Suppressor macrophage treated with lipopolysaccharide for 4 hours (primary cell): ENCODE data around the gene BTG3.
A peak's percentile ranks its signal among the peaks of the same experiment; 100 is the strongest.

Experiments used
- DNase-seq: peaks from one replicate; pipeline ENCODE4 v3.0.0-alpha.2; 2020

Gene BTG3

GRCh38 chr21:17583898-17584297, 28.8 kb downstream of the BTG3 start:
- no peak for DNase-seq

- DNase-seq, result no peak
Measured at GRCh38 chr21:17580319-17580718, 32.4 kb downstream of the BTG3 start.

GRCh38 chr21:17578876-17579275, 33.8 kb downstream of the BTG3 start:
- DNase-seq, result no peak

DNA sequence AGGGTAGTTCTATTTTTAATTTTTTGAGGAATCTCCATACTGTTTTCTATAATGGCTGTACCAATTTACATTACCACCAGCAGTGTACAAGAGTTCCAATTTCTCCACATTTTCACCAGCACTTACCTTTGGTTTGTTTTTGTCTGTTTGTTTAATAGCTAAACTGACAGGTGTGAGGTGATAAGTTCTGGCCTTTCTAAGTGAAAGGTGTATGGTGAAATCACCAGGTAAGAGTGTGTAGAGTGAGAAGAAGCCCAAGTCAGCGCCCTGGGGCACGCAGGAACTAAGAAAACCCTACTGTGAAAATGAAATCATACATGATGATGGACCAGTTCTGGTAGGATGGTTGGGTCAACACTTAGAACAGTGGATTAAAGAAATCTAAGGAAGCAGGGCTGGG, 34.5 kb downstream of the BTG3 start:
- DNase-seq, result no peak

DNA sequence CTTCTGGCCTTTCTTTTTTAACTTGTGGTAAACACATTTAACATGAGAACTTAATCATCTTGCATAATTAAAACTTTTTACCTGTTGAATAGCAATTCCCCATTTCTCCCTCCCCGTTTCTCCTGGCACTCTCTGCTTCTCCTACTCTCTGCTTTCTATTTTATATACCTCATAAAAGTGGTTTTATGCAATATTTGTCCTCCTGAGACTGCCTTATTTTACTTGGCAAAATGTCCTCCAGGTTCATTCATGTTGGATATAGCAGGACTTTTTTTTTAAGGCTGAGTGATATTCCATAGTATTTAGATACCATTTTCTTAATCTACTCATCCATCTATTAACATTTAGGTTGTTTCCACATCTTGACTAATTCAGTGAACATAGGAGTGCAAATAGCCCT, 35.0 kb downstream of the BTG3 start:
- no peak for DNase-seq

GRCh38 chr21:17576080-17576835, 36.4 kb downstream of the BTG3 start:
- no peak for DNase-seq

- DNase-seq, result no peak
Measured at GRCh38 chr21:17575076-17575475, 37.6 kb downstream of the BTG3 start.

GRCh38 chr21:17572431-17572830, 40.3 kb downstream of the BTG3 start:
- no peak for DNase-seq

- no peak for DNase-seq
Measured at GRCh38 chr21:17570786-17571185, 41.9 kb downstream of the BTG3 start.

GRCh38 chr21:17560377-17561025, 52.2 kb downstream of the BTG3 start:
- DNase-seq, result no peak

DNA sequence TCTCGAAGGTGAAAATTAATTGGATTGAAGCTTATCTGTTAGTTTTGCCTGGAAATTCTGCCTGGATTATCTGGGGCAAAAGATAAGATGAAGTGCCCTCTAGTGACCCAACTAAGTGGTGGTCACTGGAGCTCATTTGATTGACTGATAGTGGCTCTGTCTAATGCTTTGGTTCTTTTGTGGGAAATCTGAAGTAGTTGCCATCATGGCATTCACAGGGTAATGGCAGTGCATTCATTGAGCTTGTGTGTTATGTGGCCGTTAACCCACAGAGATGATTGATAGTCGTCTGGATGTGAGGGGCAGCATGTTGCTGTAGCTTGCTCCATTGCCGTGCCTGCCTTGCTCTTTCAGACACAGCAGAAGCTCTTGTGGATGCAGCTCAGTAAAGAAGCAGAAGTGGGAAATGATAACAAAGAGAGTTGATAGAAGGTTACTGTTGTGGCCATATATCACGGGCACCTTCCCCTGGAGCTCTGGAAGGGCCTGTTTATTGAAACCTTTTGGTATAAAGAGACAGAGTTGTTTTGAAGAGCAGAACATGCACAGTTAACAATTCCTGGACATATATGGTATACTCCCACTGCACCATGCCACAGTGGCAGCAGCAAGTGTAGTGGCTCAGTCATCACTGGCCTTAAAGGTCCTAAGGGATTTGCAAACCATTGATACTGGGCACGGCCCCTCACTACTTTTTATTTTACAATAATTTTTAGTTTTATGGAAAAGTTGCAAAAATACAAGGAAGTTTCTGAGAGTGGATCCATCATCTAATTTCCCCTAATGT, 57.8 kb downstream of the BTG3 start:
- DNase-seq, result peak; percentile 23

GRCh38 chr21:17554120-17554519, 58.6 kb downstream of the BTG3 start:
- no peak for DNase-seq

DNA sequence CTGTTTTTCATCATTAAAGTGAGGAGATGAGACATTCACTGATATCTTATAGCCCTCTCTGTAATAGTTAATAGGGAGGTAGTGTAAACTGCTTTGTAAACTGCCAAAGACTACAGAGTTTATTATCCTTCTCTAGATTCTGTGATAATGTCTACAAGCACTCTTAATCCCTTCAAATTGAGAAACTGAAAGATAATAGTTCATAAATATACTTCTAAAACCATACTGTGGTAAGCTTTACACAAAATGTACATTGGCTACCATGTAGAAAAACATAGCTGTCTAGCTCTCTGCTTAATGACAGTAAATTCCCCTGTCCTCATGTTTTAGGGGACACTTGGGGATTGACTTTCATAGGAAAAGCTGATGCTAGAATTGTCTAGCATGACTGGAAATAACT, 60.3 kb downstream of the BTG3 start:
- DNase-seq, result no peak

DNA sequence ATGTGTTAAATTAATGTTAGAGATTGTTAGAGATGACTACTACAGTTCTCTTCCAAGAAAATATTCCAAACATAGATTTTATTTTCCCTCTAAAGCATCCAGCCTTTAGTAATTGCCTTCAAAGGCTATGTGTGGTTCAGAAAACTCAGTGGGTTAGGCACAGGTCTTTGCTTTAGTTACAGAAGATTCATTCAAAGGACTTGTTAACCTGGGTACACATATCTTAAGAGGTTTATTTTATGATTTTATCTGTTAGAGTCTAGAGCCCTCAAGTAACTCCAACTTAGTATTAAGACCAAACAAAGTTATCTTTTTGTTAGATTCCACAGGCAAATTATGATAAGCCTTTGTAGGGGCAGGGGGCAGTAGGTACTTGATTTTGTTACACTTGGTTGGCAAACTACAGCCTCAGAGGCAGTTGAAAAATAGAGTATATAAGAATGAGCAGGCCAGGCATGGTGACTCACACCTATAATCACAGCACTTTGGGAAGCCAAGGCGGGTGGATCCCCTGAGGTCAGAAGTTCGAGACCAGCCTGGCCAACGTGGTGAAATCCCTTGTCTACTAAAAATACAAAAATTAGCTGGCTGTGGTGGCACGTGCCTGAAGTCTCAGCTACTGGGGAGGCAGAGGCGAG, 61.9 kb downstream of the BTG3 start:
- no peak for DNase-seq

DNA sequence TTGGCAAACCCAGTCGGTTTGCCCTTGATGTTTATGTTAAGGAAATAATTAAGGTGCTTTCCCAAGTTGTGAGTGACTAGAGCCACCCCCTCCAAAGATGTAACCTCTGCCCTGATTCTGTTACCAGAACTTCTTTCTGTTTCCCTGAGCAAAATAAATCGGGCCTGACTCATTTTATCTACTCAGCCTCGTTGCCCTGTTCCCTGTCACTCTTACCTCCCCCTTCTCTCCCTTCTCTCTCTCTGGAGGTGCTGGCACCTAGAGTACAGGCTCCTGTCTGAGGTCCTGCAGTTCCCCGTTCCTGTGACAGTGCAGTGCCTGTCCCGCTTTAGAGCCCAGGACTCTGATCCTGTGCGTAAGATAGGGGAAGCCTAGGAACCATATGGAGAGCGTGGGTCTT, 64.4 kb downstream of the BTG3 start:
- no peak for DNase-seq

DNA sequence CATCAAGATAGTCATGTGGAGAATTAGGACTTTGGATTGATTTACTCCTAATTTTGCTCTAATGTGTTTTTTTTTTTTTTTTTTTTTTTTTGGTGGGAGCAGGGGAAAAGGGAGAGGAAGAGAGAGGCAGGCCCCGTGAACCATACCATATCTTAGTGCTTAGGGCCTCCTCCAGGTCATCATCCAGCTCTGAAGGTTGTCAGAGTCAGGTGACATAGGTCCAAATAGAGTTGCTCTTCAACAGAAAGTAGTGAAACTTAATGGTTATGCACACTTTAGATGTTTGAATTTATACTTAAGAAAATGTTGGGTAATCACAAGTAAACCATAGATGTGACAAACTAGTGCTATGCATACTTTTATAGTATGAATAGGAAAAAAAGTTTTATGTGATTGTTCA, 67.7 kb downstream of the BTG3 start:
- no peak for DNase-seq
